ENCODE measurements around the gene SLC13A1. TPM values are rescaled to one million over a fixed set of nuclear protein-coding genes. Genes with fewer than 3 reads are reported as not detected.

SLC13A1 gene
- polyA plus RNA-seq, 3 donors: 22.5 to 27.9 (median 25.1) TPM

Other genes with a start within 250 kb of the SLC13A1 start
- gene TAS2R16, start 204.3 kb downstream of the SLC13A1 start, polyA plus RNA-seq (ENCODE audit: insufficient read length in 3 of 3): not detected